OCI-LY1 (cell line): ENCODE measurements around the gene YBEY.

Source experiments
- EZH2 ChIP-seq: fragments of 200-600 bp; sonication (generic), shearing (Covaris generic); IDR thresholded peaks from 2 replicates; pipeline ENCODE4 v1.8.0; 2017; ENCODE audit warnings: borderline replicate concordance, mixed run types, mild to moderate bottlenecking, antibody characterized with exemption, low read length, moderate library complexity, mixed read lengths
- TF ChIP-seq, protein P1 (sequence below): fragments of 200-600 bp; sonication (generic), shearing (Covaris generic); IDR thresholded peaks from 2 replicates; pipeline ENCODE4 v1.5.1; 2017; ENCODE audit warnings: mild to moderate bottlenecking, antibody characterized with exemption, low read length, moderate library complexity, mixed read lengths

GRCh38 chr21:46248827-46249226 lies 37.3 kb upstream of the YBEY start:
- TF ChIP-seq EZH2, result no peak
- TF ChIP-seq, protein P1, sequence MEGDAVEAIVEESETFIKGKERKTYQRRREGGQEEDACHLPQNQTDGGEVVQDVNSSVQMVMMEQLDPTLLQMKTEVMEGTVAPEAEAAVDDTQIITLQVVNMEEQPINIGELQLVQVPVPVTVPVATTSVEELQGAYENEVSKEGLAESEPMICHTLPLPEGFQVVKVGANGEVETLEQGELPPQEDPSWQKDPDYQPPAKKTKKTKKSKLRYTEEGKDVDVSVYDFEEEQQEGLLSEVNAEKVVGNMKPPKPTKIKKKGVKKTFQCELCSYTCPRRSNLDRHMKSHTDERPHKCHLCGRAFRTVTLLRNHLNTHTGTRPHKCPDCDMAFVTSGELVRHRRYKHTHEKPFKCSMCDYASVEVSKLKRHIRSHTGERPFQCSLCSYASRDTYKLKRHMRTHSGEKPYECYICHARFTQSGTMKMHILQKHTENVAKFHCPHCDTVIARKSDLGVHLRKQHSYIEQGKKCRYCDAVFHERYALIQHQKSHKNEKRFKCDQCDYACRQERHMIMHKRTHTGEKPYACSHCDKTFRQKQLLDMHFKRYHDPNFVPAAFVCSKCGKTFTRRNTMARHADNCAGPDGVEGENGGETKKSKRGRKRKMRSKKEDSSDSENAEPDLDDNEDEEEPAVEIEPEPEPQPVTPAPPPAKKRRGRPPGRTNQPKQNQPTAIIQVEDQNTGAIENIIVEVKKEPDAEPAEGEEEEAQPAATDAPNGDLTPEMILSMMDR, result no peak
